HG03460 (cell line): ENCODE data around the gene CHCHD6.

Experiments
- ATAC-seq: cut with Tn5 transposase; IDR thresholded peaks from one replicate; pipeline ENCODE4 v1.9.1; 2021; ENCODE audit not compliant: unreplicated experiment

Gene CHCHD6, protein sequence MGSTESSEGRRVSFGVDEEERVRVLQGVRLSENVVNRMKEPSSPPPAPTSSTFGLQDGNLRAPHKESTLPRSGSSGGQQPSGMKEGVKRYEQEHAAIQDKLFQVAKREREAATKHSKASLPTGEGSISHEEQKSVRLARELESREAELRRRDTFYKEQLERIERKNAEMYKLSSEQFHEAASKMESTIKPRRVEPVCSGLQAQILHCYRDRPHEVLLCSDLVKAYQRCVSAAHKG

DNA sequence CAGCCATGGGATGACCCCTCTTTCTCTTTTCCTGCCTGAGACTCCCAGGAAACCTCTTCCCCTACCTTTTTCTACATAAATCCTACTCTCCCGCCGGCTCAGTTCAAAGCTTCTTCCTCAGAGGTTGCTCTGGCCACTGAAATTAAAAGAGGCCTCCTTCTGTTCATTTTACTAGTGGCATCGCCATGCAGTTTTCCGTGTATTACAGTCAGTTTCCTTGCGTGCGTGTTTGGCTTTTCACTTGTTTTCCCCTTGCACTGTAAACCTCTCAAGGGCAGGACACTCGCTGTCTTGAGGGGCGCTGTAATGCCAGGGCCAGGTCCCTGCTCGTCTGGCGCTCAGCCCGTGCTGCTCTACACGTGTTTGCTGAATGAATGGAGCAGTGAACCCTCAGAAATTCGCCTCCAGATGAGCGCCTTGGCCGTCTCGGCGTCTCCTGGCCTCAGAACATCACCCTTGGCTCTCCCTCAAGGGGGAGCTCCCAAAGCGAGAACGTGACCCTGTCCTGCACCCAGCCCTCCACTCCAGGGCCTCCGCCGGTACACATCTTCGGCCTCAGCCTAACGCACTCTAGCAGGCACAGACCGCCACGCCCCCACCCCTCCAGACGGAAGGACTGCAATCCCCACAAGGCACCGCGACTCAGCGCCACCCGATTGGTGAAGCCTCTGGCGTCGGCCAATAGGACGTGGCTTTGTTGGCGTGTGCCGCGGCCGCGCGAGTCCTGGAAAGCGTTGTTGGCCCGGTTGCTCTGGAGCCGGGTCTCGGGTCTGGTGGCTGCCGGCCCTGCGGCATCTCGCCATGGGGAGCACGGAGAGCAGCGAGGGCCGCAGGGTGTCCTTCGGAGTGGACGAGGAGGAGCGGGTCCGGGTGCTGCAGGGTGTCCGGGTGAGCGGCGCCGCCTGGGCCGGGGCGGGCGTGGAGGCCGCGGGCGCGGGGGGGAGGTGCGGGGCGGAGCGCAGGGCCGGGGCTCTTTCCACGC, at the start of gene CHCHD6:
CHCHD6 (plus strand) TSS at position 729 of the 982 bp plus-strand sequence; CDS start at position 802, 73 bp downstream.
- ATAC-seq = peak; percentile 96

DNA sequence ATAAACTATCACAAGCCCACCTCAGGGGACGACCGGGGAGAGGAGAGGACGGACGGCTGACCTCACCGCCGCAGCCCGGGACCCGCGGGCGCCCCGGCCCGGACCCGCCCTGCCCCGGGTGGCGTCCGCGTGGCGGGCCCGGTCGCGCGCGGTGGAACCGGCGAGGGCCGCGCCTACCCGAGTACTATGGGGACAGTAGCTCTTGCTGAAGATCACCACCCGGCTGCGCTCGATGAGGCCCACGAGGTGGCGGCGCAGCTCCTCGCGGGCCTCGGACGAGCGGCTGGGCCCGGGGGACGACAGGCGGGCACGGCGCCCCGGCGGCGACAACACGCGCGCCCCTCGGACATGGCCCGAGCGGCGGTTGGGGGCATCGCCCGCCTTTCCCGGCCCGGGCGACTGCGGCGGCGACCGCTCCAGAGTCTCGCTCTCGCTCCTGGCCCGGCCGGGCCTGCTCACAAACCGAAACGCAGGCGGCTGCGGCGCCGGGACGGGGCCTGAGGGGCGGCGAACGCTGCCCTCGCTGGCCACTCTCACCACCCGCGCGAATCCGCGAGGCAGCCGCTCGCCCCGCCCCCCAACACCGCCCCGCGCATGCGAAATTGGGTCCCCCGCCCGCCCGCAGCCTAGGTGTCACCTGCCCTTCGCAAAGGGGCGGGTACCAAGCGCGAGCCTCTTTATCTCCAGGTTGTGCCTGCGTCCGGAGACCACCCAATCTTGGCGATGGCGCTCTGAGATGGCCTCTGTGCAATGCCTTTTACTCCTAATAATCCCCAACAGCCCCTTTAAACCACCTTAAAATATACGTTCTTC, 49.3 kb upstream of the CHCHD6 start, which contains the start of gene TXNRD3:
TXNRD3 (minus strand) TSS at position 554 of the 813 bp plus-strand sequence.
- no peak for ATAC-seq

DNA sequence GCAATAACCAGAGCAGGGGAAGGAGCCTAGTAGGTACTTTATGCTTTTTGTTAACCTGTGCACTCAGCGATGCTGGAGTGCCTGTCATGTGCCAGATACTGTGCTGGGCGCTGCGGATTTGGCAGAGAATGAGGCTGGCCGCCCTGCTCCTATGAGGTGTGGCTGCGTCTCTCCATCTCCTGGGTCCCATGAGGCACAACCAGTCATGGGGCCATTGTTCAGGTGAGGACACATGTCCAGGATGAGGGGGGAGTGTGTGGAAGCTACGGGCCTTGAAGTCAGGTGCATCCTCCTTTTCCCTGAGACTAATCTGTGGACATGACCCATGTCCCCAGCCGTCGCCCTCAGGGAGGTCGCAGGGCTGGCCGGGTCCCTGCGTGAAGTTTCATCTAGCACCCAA, 48.2 kb upstream of the CHCHD6 start:
- no peak for ATAC-seq

DNA sequence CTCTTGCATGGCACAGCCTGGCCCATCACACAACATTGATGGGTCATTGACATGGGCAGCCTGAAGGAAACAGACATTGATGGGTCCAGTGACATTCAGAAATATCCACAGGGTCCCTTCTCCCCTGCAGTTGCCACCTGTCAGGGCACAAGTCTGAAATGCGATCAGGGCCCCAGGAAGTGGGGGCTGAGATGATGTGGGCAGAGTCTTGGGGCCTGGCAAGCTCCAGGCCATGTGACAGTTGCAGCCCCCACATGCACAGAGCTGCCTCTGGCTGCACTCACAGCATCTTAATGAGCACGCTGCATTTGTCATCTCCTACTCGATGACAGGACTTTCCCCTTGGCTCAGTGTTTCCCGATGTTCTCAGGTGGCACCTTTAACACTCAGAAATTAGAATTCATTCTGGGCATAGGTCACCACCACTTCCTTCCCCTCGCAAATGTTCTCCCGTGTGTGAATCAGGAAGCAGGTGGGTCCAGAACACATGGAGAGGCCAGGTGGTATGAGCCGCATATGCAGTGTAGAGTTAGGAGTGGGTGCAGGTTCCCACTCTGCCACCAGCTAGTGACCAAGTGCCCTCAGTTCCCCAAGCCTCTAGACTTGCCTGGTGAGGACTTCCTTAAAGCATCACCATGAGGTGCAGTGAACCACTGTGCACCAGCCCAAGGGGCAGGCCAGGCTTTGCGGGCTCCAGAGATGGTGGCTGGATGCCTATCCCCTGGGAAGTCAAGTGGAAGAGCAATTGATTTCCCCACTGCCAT, 47.5 kb upstream of the CHCHD6 start:
- ATAC-seq = no peak

DNA sequence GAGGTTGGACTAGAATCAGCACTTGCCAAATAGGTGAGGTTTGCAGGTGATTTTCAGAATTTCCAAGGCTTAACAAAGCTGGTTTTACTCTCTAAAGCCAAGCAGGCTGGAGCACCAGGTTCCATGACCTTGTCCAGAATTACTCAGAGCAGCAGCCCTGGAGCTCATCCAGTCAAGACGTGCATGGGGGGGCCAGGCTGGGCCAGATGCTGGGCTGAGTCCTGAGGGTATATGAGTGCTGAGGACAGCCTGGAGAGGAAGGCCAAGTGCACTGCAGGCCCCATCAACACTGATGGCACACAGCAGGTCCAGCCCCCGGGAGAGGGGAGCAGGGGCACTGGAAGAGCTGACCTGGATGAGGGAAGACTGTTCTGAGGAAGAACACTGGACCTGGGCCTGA, 46.1 kb upstream of the CHCHD6 start:
- ATAC-seq = no peak

DNA sequence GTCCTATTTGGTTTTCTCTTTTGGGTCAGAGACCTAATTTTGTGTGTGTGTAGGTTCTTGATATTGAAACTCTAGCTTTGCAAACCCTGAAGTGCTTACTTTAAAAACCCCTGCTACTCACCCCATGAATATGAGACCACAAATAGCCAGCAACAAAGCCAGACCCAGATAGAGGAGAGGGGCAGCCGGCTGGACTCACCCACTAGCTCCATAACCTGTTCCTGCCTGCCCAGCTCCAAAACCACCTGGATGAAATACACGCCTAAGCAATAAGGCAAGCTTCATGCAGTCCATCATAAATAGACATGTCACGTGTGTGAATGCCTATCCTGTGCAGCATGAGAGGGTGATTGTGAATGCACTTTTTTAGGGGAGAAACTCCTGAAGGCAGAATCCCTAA, 45.5 kb upstream of the CHCHD6 start:
- ATAC-seq = no peak

DNA sequence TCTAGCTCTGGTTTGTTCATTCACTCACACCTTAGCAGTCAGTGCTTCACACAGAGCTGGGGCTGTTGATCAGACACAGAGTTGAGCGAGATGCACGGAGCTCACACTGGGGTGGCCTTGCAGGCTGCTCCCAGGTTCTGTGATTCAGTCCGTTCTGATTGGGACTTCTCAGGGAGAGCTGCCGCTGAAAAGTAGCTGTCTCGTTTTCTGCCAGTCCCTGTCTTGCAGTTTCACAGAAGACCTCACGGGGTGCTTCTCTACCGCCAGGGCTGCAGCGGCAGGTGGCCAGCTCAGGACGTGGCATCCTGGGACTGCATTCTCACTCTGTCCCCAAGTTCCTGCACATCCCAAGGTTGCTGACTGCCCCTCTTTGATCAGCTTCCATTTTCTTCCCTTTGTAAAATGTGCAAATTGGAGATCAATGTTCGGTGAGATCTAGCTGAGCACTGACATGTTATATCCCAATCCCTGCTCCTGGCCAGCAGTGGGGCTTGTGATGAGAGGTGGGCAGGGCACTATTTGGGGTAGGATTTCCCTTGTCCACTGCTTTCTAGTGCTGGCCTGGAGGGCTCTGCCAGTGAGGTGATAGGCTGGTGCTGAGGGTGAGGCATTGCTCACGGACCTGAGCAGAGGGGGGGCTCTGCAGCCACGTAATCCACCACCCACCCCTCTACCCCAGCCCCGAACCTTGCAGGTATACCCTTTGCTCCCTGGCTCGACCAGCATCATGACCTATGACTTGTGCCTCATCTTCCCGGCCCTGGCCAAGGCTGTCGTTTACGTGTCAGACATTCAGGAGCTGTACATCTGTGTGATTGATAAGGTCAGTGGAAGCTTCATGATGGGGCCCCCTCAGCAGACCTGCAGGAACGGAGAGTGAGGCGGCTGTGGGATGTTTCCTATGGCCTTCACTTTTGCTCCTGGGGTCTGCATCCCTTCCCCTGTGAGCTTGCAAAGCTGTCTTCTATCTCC, 43.8 kb upstream of the CHCHD6 start:
- ATAC-seq = no peak

DNA sequence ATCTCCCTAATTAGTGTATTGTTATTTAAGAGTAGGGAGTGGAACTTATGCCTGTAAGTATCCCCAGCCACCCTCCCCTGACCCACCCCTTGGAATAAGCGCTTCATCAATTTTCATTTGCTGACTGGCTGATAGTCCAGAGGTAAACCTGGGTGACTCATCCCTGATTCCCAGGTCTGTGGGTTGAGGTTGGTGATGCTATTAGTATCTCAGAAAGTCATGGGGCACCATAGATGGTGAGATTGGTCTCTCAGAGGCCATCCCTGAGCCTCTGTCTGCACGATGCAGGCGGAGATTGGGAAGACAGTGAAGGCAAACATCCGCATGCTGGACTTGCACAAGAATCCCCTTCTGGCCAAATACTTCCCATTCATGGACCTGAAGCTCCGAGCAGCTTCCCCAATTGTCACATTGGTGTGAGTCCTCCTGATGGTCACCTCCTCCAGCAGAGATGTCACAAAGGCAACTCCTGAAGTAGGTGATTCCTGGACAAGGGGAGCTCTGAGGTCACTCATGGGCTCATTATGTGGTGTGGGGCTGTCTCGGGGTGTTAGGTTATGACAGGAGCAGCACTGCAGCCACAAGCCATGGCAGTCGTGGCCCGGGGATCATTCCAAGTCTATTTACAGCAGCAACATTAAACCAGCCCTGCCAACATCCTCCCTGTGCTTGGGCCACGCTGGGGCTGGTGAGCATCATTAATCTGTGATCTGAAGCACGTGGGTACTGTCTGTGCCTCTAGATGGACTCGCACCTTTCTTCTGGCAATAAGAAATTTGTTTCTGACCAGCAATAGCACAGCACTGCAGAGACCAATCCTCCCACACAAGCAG, 42.3 kb upstream of the CHCHD6 start:
- ATAC-seq = no peak

DNA sequence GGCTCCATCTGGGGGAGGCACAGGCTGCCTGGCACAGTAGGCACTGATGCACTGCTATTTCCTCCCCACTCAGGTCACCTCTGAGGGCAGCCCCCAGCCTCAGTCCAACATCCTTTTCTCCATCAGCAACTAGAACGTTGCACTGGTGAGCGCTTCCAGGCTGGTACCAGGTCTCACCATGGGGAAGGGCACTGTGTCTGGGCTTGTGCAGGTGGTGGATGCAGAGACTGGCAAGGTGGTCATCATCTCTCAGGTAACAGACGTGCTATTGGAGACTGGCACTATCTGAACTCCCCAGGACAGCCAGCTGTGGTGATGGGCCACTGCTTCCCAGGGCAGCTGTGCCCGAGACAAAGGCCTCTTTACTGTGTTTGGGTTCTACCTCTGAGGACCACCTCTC, 40.8 kb upstream of the CHCHD6 start:
- no peak for ATAC-seq

DNA sequence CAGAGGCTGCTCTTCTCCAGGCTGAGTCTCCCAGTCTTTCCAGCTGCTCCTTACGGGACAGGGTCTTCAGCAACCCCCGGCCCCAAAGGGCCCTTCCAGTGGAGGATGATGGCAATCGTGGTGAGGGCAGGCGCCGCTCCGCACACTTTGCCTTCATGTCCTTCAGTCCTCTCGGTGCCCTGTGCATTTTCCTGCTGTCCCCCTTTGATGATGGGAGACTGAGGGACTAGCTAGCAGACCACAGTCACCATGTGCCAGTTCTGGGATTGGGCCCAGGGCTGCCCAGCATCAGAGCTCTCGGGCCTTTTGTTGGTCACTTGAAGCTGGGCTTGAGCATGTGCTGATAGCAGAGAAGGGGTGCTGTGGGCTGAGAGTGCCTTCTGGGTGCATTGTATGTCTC, 40.3 kb upstream of the CHCHD6 start:
- no peak for ATAC-seq

DNA sequence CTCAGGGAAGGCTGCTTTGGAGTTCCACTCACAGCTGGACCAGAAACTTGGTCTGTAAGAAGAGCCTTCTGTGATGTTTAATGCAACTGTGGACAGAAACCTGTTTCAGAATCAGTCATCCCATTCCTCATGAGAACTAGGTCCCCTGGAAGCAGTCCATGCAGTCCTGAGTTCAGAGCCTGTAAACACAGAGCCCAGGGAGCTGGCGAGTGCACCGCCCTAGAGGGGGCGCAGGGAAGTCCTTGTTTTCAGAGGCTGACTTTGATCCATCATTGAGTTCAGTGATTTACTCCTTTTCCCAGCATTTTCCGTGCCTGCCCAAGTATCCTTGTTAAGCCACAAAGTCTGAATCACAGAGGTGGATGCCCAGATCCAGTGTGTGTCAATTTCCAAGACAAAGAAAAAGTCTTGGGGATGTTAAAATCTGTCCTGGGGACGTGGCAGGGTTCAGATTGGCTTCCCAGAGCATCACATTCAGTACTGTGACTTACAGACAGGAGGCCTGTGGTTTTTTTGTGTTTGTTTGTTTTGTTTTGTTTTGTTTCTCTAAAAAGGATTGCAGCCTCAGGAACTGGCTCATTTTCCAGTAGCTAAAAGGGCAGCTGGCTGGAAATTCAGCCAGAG, 39.3 kb upstream of the CHCHD6 start:
- ATAC-seq = no peak

DNA sequence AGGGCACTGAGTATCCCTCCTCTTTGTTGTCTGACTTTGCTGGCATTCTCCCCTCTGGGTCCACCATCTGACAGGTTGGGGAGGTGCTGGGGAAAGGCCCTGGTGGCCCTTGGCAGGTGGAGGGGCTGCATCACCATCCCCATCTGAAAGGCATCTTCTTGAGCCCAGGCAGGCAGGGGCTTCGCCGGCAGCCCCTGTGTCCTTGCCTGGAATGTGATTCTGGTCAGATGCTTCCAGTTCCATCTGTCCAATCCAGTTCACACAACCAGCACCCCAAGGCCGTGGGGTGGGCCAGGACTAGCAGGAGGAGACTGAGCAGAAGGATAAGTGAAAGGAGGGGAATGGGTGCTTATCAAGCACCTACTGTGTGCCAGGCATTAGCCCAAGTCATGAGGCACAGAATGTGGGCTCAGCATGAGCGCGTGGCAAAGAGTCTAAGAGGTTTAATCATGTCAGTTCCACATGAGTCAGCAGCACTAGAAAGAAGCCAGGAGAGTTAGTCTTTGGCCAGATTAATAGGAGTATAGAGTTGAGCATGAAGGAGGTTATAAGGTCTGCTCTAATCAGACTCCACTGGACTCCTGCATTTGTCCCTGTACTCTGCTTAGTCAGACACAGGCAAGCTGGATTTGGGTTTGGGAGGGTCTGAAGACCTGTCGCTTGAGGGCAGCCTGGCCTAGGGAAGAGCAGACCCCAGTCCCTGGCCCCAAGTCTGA, 38.7 kb upstream of the CHCHD6 start:
- no peak for ATAC-seq

DNA sequence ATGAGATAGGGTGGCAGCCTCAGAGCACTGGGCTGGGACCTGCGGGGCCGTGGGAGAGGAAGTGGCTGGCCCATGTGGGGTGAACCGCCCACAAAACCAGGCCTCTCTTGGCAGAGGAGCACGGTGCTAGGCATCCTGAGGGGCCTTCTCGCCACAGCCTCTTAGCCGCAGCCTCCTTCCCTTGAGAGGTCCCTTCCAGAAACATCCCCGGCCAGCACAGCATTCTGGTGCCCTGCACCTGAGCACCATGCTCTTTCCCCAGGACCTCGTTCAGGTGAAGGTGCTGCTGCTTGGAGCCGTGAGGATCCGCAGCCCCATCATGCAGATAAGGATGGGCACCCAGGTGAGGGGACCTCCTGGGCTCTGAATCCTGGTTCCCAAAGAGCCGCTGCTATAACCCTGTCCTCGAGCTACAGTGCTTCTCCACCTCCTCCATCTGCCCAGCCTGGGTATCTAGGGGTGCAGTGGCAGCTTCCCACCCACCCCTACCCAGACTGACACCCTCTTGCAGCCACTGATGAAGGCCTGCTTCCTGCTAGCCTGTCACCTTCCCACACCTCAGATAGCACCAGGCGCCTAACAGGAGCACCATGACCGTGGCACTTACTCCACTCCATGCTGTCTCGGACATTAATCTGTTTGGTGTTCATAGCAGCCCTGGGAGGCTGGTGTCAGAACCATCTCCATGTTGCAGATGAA, 37.9 kb upstream of the CHCHD6 start:
- ATAC-seq = no peak

DNA sequence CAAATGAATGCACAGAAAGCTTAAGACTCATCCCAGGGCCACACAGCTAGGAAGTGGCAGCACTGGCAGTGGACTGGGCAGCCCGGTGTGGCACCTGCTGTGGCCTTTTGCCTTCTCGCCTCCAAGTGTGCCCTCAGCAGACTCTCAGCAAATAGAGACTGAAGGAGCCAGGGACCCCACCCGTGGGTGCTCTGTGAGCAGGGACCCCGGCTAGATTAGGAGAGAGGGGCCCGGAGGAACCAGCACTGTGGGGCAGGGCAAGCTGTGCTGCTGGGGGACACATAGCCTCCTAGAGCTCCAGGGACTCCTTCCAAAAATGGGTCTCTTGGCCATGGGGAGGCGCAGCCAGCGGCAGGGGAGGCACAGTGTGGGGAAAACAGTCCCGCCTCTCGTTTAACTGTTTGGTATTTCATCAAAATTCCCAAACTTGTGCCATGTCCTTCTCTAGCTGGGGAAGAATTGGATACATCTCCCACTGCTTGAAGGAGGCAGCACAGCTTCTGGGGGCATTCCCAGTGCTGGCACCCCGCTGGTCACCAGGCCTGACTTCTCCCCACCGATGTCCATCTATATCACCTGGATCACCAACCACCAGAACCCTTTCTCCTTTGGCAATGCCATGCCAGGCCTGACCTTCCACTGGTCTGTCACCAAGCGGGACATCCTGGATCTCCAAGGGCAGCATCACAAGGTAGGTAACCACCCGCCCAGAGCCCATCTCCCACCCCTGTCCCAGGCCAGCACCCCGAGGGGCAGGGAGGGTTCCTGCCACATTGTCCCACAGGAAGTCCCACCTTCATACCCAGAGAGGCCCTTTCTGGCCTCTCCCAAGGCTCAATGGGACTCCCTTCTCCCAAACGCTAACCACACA, 37.1 kb upstream of the CHCHD6 start:
- no peak for ATAC-seq

DNA sequence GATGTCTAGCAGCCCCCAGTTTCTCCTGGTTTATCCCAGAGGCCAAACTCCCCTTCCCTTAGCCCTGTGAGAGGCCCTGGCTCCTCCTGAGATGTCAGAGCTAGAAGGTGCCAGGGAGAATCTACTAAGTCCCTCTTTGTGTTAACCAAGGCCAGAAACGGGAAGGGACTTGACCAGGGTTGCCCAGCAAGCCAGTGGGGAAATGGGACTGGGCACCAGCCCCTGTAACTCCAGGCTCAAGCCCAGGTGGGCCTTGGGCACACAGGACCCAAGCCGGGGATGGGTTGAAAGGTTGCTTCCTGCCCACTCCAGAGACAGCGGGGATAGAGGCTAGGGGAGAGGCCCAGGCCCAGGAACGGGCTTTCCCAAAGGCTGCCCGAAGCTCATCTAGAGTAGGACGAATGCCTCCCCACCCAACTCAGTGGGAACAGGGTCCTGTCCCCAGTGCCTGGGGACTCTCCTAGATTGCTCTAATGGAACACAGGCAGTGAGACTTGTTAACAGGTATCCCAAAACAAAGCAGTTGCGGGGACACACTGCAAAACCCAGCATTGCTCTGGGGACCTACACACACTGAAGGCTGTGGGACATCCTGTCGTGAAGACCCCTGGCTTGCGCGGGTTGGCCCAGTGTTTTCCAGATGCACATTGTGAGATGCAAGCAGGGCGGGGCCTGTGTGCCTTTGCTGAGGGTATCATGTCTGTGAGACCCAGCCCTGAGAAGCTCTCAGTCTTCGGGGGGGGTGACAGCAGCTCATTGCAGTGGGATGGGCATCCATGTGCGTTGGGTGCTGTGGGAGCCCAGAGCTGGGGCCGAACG, 36.2 kb upstream of the CHCHD6 start:
- ATAC-seq = no peak
